Right lobe of liver (tissue), 4 donors: ENCODE measurements around the gene LDB2.

Source experiments
- CTCF ChIP-seq, 4 donors: fragments of 200-600 bp in 3 of 4; fragments of 450-650 bp in 1 of 4; IDR thresholded peaks; one replicate each; pipeline versions ENCODE4 v1.5.1 to v1.8.0; 2016 to 2022; ENCODE audit warnings: antibody characterized with exemption in 4 of 4, mild to moderate bottlenecking in 2 of 4
- POLR2A ChIP-seq: fragments of 450-650 bp; IDR thresholded peaks from one replicate; pipeline ENCODE4 v1.6.1; 2017; ENCODE audit warnings: antibody characterized with exemption, mild to moderate bottlenecking
- donor health status: DM: no; HTN: no; CAD: no.
- donor health status: DM: no; HTN: no; CAD: no.
- donor health status: DM: no; HTN: yes; CAD: no.

- no peak for TF ChIP-seq CTCF (IDR thresholded peaks at IDR 0.05)
- no peak for TF ChIP-seq POLR2A
Observed at GRCh38 chr4:16545656-16546055, 352.8 kb downstream of the LDB2 start.
